T1000 (cell line): Measurements from ENCODE around the gene PGM1.

Source experiments
- DNase-seq: peaks from one replicate; lab custom pipeline; 2025; ENCODE audit warnings: mixed read lengths; lab: John Stamatoyannopoulos, UW

The PGM1 gene

DNA sequence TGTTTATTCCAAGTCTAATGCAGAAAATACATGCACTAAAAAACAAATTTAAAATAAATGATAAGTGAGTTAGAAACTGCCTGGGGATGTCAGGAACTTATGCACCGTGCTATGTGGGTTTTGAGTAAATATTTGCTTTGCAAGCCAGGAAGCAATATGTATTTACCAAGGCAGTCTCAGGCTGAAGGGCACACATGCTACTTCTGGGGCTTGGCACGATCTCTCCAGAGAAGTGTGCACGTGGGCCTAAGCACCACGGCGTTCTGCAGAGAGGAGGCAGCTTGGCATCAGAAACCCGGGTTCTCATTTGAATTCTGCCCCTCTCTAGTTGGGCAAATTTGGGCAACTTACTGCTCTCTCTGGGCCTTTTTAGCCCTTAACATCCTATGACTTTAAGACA is 108.0 kb downstream of the PGM1 start:
- no peak for DNase-seq

DNA sequence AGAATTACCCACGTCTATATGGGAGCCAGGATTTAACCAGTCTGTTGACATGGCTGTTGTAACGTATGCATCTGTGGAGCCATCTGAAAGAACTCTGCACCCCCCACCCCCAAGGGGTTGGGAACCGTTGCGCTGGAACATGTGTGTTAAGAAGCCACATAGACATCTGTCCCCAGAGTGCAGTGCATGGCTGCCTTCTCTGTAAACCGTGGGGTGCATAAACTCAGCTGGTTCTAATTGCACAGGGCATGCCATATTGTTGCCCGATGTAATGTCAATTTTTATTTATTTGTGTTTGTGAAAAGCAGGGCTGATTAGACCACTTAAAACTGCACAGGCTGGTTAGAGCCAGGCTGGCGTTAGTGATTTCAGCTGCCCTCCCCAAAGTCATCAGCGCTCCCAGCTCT is 110.5 kb downstream of the PGM1 start:
- DNase-seq = no peak

DNA sequence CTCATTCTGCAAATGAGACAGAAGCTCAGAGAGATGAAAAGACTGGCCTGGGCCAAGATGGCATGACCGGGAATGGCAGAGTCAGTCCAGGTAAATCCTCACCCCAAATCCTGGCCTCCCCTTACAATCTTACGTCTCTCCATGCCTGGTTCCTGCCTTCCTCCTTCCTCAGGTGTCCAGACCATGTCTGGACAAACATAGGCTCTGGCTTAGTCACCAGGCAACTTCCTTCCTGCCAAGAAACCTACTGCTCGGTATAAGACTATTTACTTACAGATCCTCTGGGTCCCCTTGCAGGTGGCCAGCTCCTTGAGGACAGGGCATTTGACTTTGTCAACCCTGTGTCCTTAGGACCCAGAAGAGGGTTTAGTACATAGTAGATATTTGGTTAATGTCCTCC is 111.2 kb downstream of the PGM1 start:
- no peak for DNase-seq

DNA sequence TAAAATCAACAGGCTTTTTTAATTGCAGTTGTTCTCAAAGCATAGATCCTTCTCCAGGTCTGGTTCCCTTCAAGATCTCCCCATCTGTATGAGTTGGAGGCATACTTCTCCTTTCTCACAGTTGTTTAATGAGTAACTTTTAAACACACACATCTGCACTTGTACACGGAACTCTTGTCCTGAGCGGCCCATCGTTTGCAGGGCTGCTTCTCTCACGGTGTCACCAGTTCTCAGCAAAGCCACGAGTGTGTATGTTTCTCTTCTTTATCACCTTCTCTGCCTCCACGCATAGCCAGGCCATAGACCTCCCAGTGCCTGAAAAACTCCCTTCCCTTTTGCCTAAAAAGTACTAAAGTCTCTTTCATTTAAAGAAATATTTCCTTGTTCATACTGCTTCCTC is 111.9 kb downstream of the PGM1 start:
- no peak for DNase-seq

DNA sequence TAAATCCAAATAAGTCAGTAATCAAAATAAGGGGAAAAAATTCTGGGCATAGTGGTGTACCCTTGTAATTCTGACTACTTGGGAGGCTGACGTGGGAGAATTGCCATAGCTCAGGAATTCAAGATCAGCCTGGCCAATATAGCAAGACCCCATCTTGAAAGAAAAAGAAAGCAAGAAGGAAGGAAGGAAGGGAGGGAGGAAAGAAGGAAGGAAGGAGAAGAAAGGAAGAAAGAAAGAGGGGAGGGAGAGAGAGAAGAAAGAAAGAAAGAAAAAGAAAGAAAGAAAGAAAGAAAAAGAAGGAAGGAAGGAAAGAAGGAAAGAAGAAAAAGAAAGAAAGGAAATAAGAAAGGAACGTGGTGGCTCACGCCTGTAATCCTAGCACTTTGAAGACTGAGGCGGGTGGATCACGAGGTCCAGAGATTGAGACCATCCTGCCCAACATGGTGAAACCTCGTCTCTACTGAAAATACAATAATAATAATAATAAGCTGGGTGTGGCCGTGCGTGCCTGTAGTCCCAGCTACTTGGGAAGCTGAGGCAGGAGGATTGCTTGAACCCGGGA is 116.1 kb downstream of the PGM1 start:
- DNase-seq = no peak
